GM21529 (cell line): Measurements from ENCODE around the gene KRT80.

Source experiments
- ATAC-seq: cut with Tn5 transposase; IDR thresholded peaks from one replicate; pipeline ENCODE4 v1.9.1; 2021; ENCODE audit not compliant: unreplicated experiment

The KRT80 gene

DNA sequence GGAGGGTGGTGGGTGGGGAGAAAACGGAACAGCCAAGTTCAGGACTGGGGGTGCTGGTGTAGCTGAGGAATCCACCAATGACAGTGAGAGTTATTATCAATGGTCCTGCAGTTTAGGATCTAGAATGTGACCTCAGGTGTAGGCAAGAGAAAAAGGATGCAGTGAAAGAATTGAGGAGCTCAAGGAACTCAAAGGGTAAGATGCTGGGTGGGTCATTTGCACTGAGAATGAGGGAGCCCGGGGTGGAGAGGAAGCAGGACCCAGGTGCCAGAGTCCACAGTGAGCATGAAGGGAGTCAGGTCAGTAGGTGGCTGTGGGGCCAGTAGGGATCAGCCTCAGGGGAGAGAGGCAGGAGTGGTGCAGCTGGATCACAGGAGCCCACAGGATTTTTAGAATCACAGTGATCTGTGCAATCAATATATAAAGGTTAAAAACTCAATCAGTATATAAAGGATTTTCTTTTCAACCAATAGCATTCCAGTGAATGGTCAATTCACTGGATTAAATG, 38.1 kb upstream of the KRT80 start:
- ATAC-seq: no peak

DNA sequence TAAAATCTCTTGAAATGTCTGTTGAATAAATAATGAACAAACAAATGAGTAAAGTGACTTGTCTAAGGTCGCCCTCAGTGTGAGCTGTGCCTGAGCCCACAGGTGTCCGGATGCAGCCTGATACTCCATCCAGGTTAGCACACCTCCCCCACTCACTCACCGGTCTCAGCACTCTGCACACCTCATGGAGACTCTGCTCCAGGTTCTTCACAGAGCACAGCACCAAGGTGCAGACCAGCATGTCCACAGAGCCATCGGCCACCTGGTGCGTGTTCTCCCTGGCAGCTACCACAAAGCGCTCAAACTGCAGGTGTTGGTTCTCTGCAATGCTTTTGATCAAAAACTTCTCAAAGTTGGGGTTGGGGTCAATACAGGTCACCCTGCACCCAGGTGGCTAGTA, 37.1 kb upstream of the KRT80 start:
- ATAC-seq: no peak

- no peak for ATAC-seq
Measured at GRCh38 chr12:52228366-52228765, 36.6 kb upstream of the KRT80 start.

DNA sequence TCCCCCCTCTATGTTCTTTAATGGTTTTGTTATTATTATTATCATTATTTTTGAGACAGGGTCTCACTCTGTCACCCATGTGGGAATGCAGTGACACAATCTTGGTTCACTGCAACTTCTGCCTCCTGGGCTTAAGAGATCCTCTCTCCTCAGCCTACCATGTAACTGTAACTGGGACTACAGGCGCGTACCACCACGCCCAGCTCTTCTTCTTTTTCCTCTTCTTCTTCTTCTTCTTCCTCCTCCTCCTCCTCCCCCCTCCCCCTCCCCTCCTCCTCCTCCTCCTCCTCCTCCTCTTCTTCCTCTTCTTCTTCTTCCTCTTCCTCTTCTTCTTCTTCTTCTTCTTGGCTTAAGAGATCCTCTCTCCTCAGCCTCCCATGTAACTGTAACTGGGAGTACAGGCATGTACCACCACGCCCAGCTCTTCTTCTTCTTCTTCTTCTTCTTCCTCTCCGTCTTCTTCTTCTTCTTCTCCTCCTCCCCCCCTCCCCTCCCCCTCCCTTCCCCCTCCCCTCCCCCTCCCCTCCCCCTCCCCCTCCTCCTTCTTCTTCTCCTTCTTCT, 35.9 kb upstream of the KRT80 start:
- ATAC-seq: no peak

DNA sequence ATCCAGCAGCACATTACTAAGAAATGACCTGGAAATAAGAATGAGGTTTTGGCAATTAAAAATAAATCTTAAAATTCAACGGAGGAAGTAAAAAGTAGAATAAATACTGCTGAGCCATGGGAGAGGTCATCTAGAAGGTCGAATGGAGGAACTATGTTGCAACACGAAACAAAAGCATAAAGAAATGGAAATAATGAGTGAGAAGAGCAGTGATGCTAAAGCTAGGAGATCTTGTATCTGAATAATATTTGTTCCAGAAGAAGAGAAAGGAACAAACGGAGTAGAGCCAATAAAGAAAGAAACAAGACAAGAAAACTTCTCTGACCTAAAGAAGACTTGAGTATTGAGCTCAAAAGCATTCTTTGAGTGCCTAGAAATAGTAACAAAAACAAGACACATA, 34.6 kb upstream of the KRT80 start:
- ATAC-seq: no peak

GRCh38 chr12:52225752-52226151, 33.9 kb upstream of the KRT80 start:
- no peak for ATAC-seq

- no peak for ATAC-seq
Measured at GRCh38 chr12:52224151-52224550, 32.3 kb upstream of the KRT80 start.

- ATAC-seq: no peak
Measured at GRCh38 chr12:52223406-52224039, 31.7 kb upstream of the KRT80 start.

DNA sequence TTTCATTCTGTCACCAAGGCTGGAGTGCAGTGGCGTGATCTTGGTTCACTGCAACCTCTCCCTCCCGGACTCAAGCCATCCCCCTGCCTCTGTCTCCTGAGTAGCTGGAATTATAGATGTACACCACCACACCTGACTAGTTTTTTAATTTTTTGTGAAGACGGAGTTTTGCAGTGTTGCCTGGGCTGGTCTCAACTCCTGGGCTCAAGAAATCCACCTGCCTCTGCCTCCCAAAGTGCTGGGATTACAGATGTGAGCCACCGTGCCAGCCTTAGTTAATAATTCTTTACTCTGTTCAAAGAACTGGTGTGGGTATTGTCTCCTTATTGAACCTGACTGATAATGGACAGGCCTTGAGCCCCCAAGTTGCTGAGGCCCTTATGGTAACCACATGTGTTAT, 30.9 kb upstream of the KRT80 start:
- no peak for ATAC-seq

DNA sequence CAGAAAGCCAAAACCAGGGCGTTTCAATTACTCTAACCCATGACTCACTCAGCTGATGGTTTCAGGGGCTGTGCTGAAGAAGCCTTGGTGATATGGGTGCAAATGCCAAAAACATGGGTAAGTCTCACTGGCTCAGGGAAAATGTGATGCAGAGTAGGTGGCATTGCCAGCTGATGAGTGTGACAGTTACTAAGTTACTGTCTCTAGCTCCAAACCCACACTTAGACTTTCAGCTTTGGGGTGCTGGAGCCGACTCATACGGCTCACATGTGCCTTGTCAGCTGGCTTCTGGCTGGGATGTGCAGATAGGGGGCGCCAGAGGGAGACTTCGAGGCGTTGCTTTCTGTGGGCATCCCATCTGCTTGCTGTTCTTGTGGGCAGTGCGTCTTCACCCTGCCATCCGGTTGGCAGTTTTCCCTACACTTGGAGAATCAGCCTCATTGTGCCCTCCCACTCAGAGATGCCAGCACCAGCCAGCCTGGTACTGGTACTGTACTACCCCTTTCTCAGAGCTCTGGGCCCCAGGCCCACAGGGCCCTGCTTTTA, 30.2 kb upstream of the KRT80 start:
- ATAC-seq: no peak

DNA sequence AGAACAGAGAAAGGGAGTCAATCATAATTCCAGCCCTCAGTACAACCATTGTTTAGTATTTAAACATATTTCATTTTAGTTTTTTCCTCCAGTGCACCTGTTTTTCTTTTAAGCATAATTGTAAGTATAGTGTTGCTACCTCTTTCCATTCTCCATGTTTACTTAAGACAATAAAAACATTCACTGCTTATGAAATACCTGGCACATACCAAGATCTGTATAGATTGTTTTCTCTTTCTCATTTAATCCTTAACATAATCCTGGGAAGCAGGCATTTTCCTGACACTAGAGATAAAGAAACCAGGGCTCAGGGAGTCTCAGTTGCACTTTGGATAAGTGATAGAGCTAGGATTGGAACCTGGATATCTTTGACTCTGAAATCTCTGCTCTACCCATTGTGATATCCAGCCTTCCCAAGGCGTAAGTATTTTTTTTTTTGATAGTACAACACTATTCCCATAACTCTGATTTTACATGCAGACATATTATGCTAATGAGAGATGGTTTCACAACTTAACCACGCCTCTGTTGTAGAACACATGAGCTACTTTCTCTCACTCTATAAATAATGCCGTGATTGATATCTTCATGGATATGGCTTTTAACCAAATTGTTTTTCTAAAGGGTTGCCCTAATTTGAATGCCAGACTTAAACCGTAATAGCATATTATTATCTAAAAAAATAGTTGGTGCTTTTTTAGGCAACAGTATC, 29.4 kb upstream of the KRT80 start:
- no peak for ATAC-seq

DNA sequence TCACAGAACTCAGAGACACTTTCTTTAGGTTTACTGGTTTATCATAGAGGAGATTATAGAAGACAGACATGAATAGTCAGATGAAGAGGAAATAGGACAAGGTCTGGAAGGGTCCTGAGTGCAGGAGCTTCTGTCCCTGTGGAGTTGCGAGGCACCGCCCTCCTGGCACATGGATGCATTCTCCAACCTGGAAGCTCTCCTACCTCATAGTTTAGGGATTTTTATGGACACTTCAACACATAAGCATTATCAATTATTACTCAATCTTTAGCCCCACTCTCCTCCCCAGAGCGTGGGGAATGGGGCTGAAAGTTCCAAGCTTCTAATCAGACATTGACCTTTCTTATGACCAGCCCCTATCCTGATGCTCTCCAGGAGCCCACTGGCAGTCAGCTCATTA, 28.7 kb upstream of the KRT80 start:
- ATAC-seq: no peak

- ATAC-seq: no peak
Measured at GRCh38 chr12:52218001-52218400, 26.2 kb upstream of the KRT80 start.

DNA sequence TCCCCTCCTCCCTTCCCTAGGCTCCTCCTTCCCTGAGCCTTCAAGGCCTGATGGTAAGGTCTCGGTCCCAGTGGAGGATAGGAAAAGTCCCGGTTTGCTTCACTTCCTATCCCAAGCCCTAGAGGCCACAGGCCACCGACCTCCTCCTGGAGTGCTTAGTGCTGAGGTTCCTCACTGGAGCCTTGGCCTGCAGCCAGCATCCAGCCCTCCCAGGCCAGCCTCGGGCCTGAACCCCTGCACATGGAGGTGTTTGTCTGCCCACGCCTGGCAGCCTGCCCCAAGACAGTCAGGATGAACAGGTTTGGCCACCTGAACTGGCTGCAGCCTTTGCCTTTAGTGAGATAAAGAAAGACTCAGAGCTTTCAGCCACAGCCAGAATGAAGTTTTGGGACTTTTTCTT, 25.4 kb upstream of the KRT80 start:
- ATAC-seq: no peak

DNA sequence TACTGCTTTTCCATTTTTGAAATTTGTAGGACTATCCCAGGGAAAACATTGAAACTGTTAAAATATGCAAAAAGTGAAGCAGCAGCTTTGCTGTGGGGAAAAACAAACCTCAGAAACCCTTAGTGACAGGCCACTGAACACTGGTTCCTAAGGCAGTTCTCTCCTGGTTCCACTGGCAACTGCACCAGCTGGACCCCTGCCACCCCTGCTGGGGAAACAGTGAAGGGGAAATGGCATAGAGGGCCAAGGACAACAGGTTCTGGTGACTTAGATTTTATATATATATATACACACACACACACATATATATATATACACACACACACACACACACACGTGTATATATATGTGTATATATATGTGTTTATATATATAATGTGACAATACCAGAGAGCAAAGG, 25.0 kb upstream of the KRT80 start:
- no peak for ATAC-seq

- ATAC-seq: no peak
Measured at GRCh38 chr12:52216100-52216499, 24.3 kb upstream of the KRT80 start.

DNA sequence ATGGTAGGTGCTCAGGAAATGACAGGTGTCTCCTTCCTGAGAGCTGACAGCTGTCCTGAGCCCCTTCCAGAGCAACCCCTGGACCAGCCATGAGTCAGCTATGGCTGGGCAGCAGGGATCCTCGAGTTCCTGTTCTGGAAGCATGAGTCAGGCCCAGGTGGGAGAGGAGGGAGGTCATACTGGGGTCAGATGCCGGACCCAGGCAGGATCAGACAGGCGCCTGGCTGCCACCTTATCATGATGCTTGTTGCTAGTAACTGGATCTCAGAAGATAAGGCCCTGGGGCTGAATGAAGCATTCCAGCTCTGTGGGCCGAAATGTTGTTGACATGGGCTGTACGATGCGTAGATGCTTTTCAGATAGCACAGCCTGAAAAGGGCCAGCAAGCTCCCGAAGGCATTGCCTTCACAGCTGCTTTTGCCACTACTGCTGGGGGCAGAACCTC, 23.8 kb upstream of the KRT80 start:
- no peak for ATAC-seq

DNA sequence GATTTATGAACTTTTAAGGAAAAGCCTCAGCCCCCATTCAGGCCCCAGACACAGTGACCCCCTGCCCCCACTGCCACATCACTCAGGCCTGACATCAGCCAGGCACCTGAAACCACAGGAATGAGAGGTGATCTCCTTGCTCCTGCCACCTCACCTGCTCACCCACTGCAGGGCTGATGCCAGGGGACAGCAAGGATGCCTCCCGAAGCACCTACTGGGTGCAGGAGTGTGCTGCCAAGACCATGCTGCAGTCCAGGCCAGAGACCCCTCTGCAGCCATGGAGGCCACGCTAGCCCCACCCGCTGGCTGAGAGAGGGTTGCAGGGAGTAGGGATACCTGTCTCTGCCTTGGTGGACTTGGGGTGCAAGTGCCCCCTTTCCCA, 22.6 kb upstream of the KRT80 start:
- ATAC-seq: no peak

- no peak for ATAC-seq
Measured at GRCh38 chr12:52213564-52214420, 22.0 kb upstream of the KRT80 start.

- ATAC-seq: no peak
Measured at GRCh38 chr12:52212701-52213563, 21.1 kb upstream of the KRT80 start.
